ENCODE data around the gene GPX5.

The GPX5 gene

DNA sequence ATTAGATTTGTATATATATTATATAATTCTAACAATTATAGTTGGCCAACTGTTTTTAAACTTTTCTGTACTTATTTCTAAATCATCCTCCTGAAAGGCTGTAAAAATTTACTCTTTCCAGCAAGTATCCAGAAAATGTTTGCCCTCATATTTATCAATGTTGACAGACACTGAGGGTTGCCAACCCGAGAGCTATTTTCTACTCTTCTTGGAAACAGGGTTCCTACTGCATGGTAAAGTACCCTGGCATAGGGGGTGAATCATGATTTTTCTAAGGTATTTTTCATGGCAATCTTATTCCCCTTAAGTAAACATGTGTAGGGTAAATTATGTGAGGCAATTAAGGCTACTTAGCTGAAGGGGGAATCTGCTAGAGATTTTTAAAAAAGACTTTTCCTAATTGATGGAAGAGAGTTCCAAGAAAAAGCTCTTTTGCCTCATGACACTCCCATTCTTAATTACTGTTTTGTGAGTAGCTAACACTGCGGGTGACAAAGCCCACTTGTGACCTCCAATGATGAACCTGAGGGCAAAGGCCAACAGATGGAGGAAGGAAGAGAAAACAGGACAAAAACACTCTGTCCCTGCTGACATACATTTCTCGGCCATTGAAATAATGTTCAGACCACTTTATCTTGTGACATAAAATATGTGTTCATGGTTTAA lies 37.9 kb downstream of the GPX5 start:
- DNase-seq: no peak

GRCh38 chr6:28565823-28566526 lies 40.3 kb downstream of the GPX5 start:
- no peak for DNase-seq

DNA sequence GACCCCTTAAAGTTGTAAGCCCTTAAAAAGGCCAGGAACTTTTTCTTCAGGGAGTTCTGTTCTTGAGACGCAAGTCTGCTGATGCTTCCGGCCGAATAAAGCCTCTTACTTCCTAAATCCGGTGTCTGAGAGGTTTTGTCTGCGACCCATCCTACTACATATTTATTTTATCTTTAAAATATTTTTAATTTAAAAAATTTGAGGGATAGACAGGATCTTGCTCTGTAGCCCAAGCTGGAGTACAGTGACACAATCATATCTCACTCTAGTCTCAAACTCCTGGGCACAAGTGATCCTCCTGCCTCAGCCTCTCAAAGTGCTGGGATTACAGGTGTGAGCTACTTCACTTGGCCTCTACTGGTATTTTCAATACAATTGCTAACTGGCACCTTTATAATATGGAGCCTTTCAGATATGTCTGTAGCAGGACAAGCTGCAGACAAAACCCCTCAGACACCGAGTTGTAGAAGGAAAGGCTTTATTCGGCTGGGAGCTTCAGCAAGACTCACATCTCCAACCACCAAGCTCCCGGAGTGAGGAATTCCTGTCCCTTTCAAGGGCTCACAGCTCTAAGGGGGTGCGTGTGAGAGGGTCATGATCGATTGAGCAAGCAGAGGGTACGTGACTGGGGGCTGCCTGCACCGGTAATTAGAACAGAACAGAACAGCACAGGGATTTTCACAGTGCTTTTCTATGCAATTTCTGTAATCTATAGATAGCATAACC lies 41.0 kb downstream of the GPX5 start:
- no peak for DNase-seq

- DNase-seq: no peak
Observed at GRCh38 chr6:28567506-28567905, 41.8 kb downstream of the GPX5 start.

- DNase-seq: no peak
Observed at GRCh38 chr6:28568515-28569108, 42.9 kb downstream of the GPX5 start.

GRCh38 chr6:28569748-28570147 lies 44.1 kb downstream of the GPX5 start:
- no peak for DNase-seq

DNA sequence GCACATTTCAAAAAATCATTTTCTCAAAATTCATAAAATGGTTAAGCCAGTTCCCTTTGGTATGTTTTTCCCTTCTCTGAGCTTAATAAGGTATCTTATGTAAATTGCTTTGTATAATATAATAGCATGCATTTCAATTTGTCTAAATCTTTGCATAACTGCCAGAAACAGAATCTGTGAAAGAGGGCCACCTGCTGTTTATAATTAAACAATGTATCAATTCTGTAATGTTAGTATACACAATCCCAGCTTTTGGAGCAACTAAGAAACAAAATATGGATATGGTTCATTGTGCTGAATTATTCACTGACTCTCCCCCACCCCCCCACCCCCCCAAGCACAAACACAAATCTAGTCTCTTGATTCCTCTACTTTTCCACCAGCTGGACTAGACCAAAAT lies 54.8 kb downstream of the GPX5 start:
- DNase-seq: no peak

DNA sequence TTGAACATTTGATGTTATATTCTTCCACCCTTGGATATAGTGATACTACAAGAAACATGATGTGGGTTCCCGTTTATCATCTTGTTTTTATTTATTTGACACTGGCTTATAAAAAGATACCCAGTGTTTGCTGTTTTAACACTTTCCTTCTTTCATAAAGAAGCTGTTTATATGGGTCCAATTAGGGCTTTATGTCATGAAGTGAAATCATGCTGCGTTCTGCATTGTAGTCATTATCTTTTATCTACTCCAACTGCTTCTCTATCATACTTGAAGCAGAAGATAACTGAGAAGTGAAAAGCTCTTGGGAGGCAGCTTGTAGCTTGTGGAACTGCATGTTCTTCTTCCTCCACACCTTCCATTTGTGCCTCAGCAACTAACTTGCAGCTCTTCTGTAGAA lies 57.8 kb downstream of the GPX5 start:
- no peak for DNase-seq

All from retina (tissue), 1 donor.